NCI-H345 (cell line): ENCODE measurements around the gene ZFYVE28.

Experiments
- DNase-seq: peaks from one replicate; lab custom pipeline; 2025; lab: John Stamatoyannopoulos, UW

Gene ZFYVE28

DNA sequence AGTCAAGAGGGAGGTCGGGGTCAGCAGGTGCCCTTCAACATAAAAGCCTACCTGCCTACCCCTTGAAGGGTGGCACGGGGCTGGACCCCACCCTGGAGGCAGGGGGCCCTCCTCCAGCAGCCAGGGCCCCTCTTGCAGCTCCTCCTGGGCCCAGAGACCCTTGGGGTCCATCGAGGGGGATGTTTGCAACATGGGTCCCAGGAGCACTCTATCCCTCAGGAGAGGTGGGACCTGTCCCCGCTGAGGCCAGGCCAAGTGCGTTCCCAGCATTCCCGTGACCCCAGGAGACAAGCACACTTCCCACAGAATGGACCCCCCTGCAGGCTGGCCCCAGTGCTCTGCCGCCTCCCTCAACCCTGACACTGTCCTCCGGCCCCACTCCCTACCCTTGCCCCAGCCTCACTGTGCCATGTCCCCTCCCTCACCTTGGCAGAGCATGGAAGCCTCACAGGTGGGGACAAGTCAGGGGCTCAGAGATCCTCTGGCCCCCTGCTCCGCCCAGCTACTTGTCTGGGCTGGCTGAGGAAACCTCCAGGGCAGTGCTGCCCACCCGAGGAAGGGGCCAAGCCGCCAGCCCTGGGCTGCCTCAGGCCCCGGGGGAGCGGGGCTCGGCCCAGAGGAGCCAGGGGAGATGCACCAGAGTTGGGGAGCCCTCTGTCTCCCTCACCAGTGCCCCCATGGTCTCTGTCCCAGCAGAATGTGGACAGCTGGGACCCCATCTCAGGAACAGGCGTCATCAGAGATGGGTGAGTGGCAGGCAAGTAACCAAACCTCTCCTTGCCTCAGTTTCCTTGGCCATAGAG, 158.7 kb downstream of the ZFYVE28 start:
- DNase-seq = no peak

DNA sequence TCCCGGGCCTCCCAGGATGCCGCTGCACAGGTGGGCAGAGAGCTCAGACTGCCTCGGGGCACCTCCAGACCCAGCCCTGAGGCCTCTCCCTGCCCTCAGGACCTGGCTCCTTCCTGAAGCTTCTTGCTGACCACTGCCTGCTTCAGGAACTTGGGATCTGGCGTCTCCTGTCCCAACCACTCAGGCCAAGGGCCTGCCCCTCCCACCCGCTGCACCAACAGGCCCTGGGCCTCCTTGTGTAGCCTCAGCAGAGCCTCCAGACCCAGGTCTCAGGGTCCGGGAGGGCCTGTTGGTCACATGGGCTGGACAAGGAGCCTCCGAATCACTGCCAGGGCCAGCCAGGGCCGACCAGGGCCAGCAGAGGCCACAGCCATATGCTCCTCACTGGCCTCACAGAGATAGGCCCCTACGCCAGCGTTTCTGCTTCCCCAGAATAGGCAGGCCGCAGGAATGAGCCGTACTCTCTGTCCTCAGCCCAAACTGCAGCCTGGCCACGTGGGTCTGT, 159.4 kb downstream of the ZFYVE28 start:
- no peak for DNase-seq

DNA sequence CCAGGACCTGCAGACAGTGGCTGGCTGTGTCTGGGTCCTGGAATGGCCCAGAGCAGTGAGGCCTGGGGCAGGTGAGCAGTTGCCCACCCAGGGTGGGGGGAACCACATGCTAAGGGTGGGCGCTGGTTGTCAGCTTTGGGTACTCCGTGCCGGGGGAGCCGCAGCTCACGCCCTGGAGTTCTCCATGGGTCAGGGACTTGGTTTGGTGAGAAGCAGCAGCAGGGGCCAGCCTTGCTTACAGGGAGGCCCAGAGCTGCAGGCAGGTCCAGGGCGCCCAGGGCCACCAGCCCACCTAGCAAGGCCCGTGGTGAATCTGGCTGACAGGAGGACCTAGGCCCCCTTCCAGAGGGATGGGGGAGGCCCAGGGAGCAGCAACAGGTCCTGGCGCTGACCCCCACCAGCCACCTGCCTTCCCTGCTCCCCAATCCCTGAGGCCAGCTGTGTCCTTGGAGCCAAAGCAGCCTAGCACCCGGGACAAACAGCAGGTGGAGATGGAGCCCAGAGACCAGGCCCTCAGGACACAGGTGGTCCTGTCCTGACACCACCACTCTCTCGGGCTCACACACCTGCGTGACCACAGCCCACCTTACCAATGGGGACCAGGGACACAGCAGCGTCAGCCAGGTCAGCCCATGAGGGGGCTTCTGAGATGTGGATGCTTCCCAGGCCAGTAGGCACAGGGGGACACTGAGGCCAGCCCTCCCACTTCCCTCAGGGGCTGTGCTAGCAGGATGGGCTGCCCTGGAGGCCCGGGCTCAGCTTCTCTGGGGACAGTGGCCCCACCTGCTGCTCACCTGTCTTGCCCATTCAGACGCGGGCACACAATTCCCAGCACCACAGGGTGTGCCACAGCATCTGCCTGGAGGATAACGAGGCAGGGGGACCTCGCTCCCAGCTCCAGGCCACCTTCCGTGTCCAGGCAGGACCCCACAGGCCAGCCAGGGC, 160.1 kb downstream of the ZFYVE28 start:
- no peak for DNase-seq

- no peak for DNase-seq
These were observed 160.9 kb downstream of the ZFYVE28 start for GRCh38 chr4:2257361-2258081.

DNA sequence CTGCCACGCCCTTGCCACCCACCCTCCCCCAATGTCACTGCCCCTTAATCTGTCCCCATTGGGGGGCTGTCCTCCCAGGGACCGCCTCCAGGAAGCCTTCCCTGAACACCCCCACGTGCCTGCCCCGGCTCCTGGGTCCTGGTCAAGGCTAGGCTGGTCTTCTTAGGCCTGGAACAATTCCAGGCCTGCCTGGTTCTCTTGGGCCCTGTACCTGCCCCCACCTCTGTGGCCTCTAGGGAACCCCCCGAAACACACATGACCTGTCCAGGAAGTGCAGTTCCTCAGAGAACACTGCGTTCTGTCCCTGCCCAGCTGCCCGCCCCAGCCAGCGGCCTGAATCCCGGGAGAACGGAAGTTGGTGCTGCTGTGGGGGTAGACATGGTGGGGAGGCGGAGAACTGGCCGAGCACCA, 161.7 kb downstream of the ZFYVE28 start:
- no peak for DNase-seq

DNA sequence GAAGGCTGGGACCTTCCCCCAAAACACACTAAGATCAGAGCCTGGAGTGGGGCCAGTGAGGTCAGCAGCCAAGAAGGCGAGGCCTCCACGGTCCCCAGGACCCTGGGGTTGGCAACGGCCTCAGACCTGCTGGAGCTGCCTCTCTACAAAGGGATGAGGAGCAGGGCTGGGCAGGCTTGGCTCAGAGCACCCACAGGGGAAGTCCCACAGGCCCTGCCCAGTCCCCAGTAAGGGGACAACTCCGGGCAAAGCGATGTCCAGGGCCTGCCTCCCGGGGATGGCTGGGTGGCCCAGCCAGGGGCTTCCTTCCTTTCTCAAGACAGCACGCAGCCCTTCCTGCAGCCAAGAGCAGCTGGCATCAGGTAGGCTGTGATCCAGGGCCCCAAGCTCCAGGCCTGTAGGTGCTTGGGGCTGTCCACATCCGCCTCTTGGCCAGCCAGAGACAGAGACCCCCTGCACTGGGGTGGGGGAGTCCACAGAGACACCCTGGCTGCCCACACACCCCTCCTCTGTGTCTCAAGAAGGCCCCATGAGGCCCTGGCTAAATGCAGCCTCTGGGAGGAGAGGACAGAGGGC, 162.2 kb downstream of the ZFYVE28 start:
- no peak for DNase-seq

DNA sequence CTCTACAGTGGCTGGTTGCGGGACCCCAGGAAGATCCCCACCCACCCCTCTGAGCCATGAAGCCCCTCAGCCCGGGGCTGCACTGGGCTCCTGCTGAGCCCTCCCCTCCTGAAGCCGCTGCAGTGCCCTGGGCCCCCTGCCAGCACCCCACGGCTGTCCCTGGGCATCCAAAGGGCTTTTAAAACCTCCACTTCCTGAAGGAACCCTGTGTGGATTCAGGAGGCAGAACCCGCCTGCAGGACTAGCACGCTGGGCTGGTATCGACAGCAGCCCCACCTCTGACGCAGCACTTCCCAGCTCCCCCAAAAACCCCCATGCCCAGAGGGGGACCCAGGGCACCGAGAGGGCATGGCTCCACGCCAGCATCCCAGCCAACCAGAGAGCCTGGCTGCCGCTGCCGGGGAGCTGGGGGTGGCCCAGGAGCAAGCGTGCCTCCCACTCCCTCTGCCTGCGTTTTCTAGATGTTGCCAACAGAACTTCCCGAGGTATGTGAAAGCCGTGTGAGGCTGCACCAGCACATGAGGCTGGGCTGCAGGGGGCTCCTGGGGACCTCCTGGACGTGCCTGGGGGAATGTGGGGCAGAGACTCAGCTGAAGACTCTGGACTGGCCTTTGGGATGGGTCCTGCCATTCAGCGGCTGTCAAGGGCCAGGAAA, 162.8 kb downstream of the ZFYVE28 start:
- DNase-seq = no peak

DNA sequence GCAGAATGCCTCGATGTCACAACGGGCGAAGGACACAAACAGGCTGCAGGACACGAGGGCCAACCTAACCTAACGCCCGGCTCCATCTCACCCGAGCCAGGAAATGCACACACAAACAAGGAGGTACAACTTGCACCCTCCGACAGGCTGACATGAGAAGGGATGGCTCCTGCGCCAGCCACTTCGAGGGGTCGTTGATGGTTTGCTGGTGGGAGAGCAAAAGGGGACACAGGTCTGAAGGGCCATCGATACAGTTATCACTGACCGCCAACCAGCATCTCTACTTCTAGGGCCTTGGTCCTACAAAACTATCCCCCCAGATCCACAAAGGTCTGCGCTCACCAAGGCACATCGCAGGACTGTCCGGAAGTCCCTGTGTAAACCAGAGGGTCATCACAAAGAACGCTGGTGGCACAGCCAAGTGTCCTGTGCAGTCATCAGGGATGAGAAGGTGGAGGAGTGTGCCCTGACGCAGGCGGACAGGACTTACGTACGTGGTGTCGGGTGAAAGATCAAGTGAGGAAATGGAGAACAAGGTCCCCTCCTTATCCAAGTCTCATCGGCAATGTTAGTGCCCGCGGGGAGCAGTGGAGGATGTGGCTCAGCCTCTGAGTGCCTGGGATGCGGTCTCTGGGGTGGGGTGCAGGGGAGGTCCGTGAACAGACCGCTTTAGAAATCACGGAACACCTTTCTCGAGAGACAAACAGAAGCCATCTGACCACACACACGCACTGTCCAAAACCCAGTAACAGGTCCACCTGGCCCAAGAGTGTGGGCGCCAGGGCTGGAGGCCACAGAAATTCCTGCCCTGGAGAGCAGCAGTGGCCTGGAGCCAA, 163.6 kb downstream of the ZFYVE28 start:
- no peak for DNase-seq

- DNase-seq = no peak
These were observed 165.0 kb downstream of the ZFYVE28 start for GRCh38 chr4:2253160-2254084.

GRCh38 chr4:2252530-2253091, 165.8 kb downstream of the ZFYVE28 start:
- DNase-seq = no peak

GRCh38 chr4:2251795-2252529, 166.5 kb downstream of the ZFYVE28 start:
- no peak for DNase-seq

DNA sequence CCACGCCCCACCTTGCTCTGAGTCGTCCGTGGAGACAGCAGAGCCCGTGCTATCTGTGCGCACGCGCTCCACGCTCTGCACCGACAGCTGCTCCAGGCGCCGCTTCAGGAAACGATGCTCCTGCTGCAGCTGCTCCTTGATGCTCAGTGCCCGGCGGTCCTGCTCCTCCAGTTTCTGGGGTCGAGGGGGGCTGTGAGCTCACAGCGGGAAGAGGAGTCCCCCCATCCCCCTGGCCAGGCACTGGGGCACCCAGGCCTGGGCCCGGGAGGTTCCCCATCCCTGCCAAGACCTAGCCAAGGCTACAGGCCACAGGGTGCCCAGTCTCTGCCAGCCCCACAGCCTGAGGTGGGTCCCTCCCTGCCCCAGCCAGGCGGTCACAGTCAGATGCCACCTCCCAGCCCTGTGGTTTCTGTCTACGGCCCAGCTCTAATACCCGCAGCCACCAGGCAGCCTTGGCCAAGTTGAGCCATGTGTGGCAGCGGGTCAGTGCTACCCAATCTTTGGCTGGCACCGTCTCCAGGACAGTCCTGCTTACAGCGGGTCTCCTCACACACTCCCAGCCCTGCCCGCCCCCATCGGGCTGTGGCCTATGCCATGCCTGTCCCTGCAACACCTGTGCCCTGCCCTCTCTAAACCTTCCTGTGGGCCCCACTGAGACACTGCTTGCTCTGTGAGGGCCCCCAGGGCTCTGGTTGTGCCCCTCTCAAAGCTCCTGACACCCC, 167.2 kb downstream of the ZFYVE28 start:
- DNase-seq = no peak

DNA sequence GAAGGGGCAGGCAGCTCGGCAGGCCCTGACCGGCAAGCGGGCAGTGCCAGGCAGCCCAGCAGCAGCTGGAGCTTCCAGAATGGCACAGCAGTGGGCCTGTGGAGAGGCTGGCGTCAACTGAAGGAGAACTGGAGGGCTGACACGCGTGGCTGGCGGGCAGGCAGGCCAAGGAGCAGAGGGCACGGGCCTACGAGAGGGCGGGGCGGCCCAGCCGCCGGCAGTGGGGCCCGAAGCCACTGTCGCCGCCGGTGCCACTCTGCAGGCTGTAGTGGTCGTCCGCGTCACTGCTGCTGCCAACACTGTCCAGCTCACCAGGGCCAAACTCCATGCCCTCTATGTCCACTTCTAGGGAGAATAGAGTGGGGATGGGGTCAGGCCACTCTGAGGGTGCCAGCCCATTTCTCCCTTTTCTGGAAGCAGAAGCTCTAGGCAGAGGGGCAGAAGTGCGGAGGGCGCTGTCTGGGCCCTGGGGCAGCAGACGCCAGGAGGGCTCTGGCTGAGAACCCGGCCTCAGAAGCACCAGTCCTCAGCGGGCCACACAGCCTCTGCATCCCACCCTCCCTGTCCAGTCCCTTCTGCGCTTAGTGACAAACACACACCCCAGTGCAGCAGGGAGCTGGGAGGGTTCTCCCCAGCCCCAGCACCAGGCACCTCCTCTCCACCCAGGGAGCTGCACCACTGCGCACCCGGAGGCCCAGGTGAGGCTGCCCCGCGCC, 167.9 kb downstream of the ZFYVE28 start:
- no peak for DNase-seq

GRCh38 chr4:2249526-2250356, 168.7 kb downstream of the ZFYVE28 start:
- no peak for DNase-seq

- DNase-seq = no peak
These were observed 169.6 kb downstream of the ZFYVE28 start for GRCh38 chr4:2248821-2249261.
